Adrenal gland (tissue), 12 donors: ENCODE measurements around the gene SEPTIN8. TPM values are rescaled to one million over a fixed set of nuclear protein-coding genes. Genes with fewer than 3 reads are reported as not detected.

Experiments
- DNase-seq, 7 donors: peaks; one replicate each; pipeline ENCODE4 v3.0.0-alpha.2; 2019 to 2020
- H3K27ac ChIP-seq, 5 donors: fragments of 200-600 bp; sonication (generic) in 4 of 5; 1 replicate in 3 of 5; 2 replicates in 2 of 5; pipeline versions ENCODE4 v1.5.1 to v1.8.0; 2016 to 2020; ENCODE audit warnings: mild to moderate bottlenecking in 1 of 5
- H3K27me3 ChIP-seq: fragments of 200-600 bp; 2 replicates; pipeline ENCODE4 v1.8.0; 2021
- H3K36me3 ChIP-seq, 2 donors: fragments of 200-600 bp; replicated peaks in 1 of 2; 1 replicate in 1 of 2; 2 replicates in 1 of 2; pipeline versions ENCODE4 v1.5.1 to v1.8.0; 2018 to 2022
- H3K4me1 ChIP-seq, 2 donors: fragments of 200-600 bp; replicated peaks in 1 of 2; 1 replicate in 1 of 2; 2 replicates in 1 of 2; pipeline versions ENCODE4 v1.5.1 to v1.8.0; 2018 to 2021
- H3K4me3 ChIP-seq, 4 donors: fragments of 200-600 bp; sonication (generic) in 3 of 4; one replicate each; pipeline ENCODE4 v1.5.1; 2016 to 2018
- H3K9me3 ChIP-seq, 3 donors: fragments of 200-600 bp; sonication (generic) in 1 of 3; replicated peaks in 1 of 3; 1 replicate in 2 of 3; 2 replicates in 1 of 3; pipeline versions ENCODE4 v1.5.1 to v1.8.0; 2016 to 2021
- CTCF ChIP-seq, 6 experiments: fragments of 450-650 bp in 4 of 6; fragments of 200-600 bp in 2 of 6; sonication (generic) in 1 of 6; IDR thresholded peaks; 1 replicate in 5 of 6; 2 replicates in 1 of 6; pipeline versions ENCODE4 v1.5.1 to v1.8.0; 2016 to 2021; ENCODE audit warnings: antibody characterized with exemption in 6 of 6, mild to moderate bottlenecking in 2 of 6, moderate library complexity in 1 of 6
- POLR2A ChIP-seq, 2 donors: fragments of 450-650 bp; IDR thresholded peaks; one replicate each; pipeline ENCODE4 v1.6.1; 2017; ENCODE audit warnings: antibody characterized with exemption in 2 of 2, mild to moderate bottlenecking in 2 of 2, moderate library complexity in 1 of 2
- WGBS, 4 donors: extraction: QIAGEN DNeasy Blood & Tissue Kit in 2 of 4; methylation state at CpG; one replicate each; pipeline versions ENCODE4 v1.1.5 to v1.1.7; 2013 to 2017; 5-methylcytosine and 5-hydroxymethylcytosine counted together
- intact Hi-C, 2 donors: fragments of 100-400 bp; cut with DNase I; formaldehyde crosslinking; loops; one replicate each; pipeline versions ENCODE4 v1.14.1 to v1.15.0; 2022 to 2023
- polyA plus RNA-seq, 3 donors: library from polyadenylated mRNA; stranded (reverse); fragments of 200-250 nt in 2 of 3; fragments of 350-450 nt in 1 of 3; fragmentation: Illumina TruSeq in 1 of 3; extraction: RNeasy Lipid Tissue Mini Kit (QIAGEN cat#74804) in 1 of 3; gene quantifications; one replicate each; pipeline ENCODE4 v1.2.3, GENCODE V29; 2013 to 2014
- total RNA-seq, 9 donors: library from RNA; depleted of rRNA in 4 of 9; stranded (reverse); fragments of >200 nt in 4 of 9; fragments of 120-200 nt in 1 of 9; fragmentation: NEBNext Ultra II Directional in 1 of 9; extraction: Animal tissue kit (Norgen Biotek cat#: 25700) in 1 of 9; gene quantifications; one replicate each; pipeline versions ENCODE4 v1.1.0 to v1.2.4, GENCODE V29; 2013 to 2023
- donor health status: healthy with polysubstance abuse.
- donor health status: Bipolar disorder and iron deficiency.
- donor health status: DM: yes; HTN: yes; CAD: no.
- donor health status: DM: no; HTN: no; CAD: no.
- donor health status: DM: no; HTN: no; CAD: no.
- donor health status: DM: yes; HTN: yes; CAD: no.

Gene SEPTIN8
- total and polyA plus RNA-seq, 12 donors: 9.7 to 36.2 (median 24.3) TPM

GRCh38 chr5:132781029-132781428 is 4.0 kb upstream of the SEPTIN8 start:
- Histone ChIP-seq H3K4me1 (peaks cover 7 to 10% of the 10 kb centered on the region in 2 donors), H3K9me3 (no peaks in the 10 kb centered on the region), H3K27ac (no peak overlapping the region), H3K36me3 (no peaks in the 10 kb centered on the region), H3K4me3 (no peak overlapping the region), H3K27me3 (no peaks in the 10 kb centered on the region)
- no peak for TF ChIP-seq CTCF (IDR thresholded peaks at IDR 0.05)
- no peak for TF ChIP-seq POLR2A (IDR thresholded peaks at IDR 0.05)
- intact Hi-C loops: no loop called here
- 86 to 94% (median 91%) methylated on average over 4 of the region's 4 CpGs for WGBS, 4 donors
- no peak for DNase-seq

- no peaks in the 10 kb centered on the region for H3K9me3 ChIP-seq
- H3K27ac ChIP-seq: no peak overlapping the region
- TF ChIP-seq POLR2A (IDR thresholded peaks at IDR 0.05) (no peak), CTCF (IDR thresholded peaks at IDR 0.05) (no peak)
- no peak overlapping the region for H3K4me3 ChIP-seq
- H3K4me1 ChIP-seq: peaks cover 11 to 12% of the 10 kb centered on the region in 2 donors
- H3K27me3 ChIP-seq: no peaks in the 10 kb centered on the region
- WGBS, 4 donors: 85 to 96% (median 92%) methylated on average over 1 of the region's 1 CpG
- no peak for DNase-seq
- no peaks in the 10 kb centered on the region for H3K36me3 ChIP-seq
- intact Hi-C loops: no loop called here
These were observed 3.5 kb upstream of the SEPTIN8 start for GRCh38 chr5:132780577-132780976.

- Histone ChIP-seq H3K27me3 (no peaks in the 10 kb centered on the region), H3K27ac (no peak overlapping the region), H3K9me3 (no peaks in the 10 kb centered on the region), H3K4me3 (no peak overlapping the region), H3K36me3 (no peaks in the 10 kb centered on the region), H3K4me1 (peaks cover 12 to 15% of the 10 kb centered on the region in 2 donors)
- intact Hi-C loops: no loop called here
- peak in 1 of 7 donors; percentile 13 for DNase-seq
- TF ChIP-seq POLR2A (IDR thresholded peaks at IDR 0.05) (no peak), CTCF (IDR thresholded peaks at IDR 0.05) (no peak)
- 89 to 97% (median 94%) methylated on average over 3 of the region's 3 CpGs for WGBS, 4 donors
These were observed 2.9 kb upstream of the SEPTIN8 start for GRCh38 chr5:132779961-132780360.

- H3K27ac ChIP-seq: no peak overlapping the region
- intact Hi-C loops: no loop called here
- no peak for DNase-seq
- 84 to 90% (median 88%) methylated on average over 5 of the region's 5 CpGs for WGBS, 4 donors
- no peaks in the 10 kb centered on the region for H3K27me3 ChIP-seq
- no peaks in the 10 kb centered on the region for H3K36me3 ChIP-seq
- H3K4me1 ChIP-seq: peaks cover 12 to 17% of the 10 kb centered on the region in 2 donors
- no peak overlapping the region for H3K4me3 ChIP-seq
- TF ChIP-seq POLR2A (IDR thresholded peaks at IDR 0.05): no peak
- no peak for TF ChIP-seq CTCF (IDR thresholded peaks at IDR 0.05)
- no peaks in the 10 kb centered on the region for H3K9me3 ChIP-seq
These were observed 1.8 kb upstream of the SEPTIN8 start for GRCh38 chr5:132778856-132779255.
